HG03045 (cell line): ENCODE results near the gene TUT1.
"Not testable (repeated sequence)": the region's sequence is repeated elsewhere in the genome, so short reads cannot be mapped to it uniquely, and the experiment has no call there.

ENCODE experiments used
- ATAC-seq: cut with Tn5 transposase; IDR thresholded peaks from one replicate; pipeline ENCODE4 v1.9.1; 2021; ENCODE audit warnings: mild to moderate bottlenecking, moderate library complexity; ENCODE audit not compliant: unreplicated experiment

TUT1 gene, protein sequence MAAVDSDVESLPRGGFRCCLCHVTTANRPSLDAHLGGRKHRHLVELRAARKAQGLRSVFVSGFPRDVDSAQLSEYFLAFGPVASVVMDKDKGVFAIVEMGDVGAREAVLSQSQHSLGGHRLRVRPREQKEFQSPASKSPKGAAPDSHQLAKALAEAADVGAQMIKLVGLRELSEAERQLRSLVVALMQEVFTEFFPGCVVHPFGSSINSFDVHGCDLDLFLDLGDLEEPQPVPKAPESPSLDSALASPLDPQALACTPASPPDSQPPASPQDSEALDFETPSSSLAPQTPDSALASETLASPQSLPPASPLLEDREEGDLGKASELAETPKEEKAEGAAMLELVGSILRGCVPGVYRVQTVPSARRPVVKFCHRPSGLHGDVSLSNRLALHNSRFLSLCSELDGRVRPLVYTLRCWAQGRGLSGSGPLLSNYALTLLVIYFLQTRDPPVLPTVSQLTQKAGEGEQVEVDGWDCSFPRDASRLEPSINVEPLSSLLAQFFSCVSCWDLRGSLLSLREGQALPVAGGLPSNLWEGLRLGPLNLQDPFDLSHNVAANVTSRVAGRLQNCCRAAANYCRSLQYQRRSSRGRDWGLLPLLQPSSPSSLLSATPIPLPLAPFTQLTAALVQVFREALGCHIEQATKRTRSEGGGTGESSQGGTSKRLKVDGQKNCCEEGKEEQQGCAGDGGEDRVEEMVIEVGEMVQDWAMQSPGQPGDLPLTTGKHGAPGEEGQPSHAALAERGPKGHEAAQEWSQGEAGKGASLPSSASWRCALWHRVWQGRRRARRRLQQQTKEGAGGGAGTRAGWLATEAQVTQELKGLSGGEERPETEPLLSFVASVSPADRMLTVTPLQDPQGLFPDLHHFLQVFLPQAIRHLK

DNA sequence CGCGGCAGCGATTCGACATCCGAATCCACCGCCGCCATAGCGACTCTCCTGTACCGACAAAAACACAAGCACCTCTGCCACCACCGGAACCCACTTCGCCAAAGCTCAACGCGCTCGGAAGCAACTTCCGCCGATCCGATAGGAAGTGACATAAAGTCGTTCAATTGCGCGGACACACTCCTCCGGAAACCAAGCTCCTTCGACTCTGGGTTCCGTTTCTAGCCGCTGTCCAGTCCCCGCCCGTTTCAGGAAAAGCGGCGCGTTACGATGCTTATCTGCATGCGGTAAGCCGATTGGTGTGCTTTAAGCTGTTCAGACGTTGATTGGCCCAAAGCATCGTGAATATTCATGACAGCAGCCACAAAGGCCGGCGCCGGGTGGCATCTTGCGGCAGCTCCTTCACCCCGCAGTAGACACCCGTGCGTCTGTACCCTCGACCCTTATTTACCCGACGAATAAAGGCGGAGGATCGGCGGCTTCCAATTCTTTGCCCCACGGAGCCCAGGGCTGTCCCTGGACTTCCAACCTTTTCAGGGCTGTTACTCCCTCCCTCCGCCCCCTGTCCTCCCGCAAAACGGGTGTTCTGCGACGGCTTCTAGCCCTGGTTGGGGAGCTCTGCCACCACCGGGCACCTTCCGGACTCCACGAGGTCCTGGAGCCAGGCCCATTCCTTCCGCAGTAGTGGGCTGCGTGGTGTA is at the start of gene TUT1:
Gene TUT1, minus strand, starts transcription at position 76 of the 698 bp plus-strand sequence. Its CDS starts 38 bp downstream, at position 38.
- peak; percentile 88 for ATAC-seq

DNA sequence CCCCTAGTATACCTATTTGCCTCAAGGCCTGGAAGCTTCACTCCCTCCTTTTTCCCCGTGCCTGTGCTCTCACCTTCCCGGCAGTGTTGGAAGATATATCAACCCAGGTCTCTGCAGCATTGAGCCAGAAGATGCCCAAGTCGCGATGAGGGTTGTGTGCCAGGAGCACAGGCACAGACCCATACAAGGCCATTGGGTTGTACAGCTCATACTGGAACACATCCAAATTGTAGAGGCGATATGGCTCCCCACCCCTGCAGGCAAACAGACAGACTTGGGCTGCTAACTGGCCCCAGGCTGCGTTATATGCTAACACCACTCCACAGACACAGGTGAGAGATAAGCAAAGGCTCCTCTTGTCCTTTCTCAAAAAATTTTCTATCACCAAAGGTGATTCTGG is 41.2 kb upstream of the TUT1 start:
- ATAC-seq, result no peak

DNA sequence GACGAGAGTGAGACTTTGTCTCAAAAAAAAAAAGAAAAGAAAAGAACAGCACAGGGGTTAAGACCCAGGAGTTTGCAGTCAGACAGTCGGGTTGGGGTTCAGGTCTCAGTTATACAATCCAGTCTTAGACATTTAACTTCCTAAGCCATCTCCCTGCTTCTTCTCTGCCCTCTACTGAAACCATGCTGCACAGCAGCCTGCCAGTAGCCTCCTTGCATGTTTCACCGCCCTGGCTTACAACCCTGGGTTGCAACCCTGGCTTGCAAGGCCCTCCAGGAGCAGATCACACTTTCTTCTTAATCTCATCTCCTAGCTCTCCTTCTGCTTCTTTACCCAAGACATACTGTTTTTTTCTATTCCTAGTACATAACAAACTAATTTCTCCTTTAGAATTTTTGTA is 36.4 kb upstream of the TUT1 start:
- no peak for ATAC-seq

DNA sequence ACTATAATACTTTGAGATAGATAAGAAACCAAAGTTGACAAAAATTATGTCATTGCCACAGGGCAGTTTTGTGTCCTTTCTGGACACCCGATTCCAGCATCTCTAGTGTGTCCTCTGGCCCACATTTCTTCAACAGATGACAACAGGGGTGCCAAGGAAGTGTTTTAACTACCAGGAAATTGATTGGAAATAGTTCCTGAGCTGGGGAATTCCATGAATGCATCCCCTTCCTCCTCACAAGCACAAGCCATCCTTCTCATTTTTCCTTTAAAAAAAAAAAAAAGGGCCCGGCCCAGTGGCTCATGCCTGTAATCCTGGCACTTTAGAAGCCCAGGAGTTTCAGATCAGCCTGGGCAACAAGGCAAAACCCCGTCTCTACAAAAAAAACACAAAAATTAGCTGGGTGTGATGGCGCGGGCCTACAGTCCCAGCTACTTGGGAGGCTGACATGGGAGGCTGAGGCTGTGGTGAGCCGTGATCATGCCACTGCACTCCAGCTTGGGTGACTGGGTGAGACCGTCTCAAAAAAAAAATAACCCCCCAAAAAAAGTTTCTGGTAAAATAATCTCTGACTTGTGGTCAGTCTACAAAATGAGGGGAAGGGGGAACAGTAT is 31.3 kb upstream of the TUT1 start:
- ATAC-seq, result no peak

DNA sequence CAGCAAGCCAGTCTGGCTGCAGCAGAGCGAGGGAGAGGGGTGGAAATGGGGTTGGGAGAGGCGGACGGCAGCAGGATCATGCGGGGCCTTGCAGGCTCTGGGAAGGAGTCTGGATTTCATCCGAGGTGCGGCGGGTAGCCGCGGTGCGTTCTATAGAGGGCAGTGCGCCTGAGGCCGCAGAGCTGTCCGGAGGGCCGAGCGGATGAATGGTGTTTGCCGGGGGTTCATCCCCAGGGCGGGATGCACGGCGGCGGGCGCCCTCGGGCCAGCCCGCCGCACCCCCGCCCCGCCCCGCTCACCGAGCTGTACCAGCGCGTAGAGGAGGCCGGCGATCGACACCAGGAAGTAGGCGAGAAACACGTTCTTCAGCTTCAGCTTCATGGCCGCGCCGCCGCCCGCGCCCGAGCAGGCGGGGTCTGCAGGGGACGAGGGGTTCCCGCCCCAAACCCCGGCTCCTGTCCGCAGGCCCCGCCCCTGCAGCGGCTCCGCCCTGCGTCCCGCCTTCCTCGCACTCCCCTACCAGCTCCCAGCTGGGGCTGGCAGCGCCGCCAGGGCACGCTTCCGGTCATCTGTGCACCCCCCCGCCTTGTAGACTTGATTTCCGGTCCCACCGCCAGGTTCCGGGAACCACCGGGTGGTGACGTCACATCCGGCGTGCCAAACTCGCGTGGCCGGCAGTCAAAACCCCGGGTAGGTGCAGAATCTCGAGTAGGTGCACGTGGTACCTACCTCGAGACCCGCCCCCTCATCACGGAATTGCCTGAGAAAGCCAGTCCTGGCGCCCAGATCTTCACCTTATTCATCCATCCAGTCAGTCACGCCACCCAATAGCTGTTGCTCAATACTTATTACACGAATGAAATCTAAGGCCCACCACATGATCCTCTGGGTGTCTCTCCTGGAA is 30.5 kb upstream of the TUT1 start, which contains the start of gene B3GAT3:
Gene B3GAT3, minus strand, starts transcription at position 420 of the 904 bp plus-strand sequence. Its CDS starts 39 bp downstream, at position 381.
- peak; percentile 94 for ATAC-seq

DNA sequence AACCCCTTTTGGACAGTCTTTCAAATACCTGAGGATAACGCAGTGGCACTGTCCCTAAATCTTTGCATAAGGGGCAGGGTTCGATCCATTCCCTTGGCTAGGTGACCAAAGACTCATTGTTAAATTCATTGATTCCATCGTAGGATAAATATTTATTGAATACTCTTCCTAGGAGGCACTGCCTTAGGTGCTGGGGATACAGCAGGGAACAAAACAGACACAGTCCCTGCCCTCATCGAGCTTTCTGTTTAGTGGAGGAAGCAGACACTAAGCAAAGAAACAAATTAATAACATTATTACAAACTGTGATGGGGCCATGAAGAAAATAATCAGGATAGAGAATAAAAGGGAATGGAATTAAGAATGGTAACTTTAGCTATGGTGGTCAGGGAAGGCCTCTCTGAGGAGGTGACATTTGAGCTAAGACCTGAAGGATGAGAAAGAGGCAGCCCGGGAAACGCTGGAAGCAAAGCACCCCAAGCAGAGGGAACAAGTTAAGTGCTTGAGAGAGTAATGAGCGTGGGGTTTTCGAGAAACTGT is 29.8 kb upstream of the TUT1 start:
- no peak for ATAC-seq

DNA sequence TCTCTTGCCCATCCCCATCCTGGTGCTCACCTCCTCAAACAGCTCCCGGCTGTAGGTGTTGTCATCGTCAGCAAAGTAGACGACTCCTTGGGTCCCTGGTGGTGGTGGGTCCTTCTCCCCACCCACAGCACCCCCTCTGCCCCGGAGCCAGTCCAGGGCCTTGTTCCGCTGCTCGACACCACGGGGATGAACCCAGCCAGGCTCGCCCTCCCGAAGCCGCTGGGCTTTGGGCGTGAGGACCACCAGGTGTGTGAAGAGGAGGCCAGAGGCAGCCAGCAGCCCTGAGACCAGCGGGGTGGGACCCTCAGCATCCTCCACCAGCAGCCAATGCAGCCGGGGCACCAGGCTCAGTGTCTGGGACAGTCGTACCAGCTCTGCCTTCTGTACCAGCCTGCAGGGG is 25.6 kb upstream of the TUT1 start:
- ATAC-seq, result not testable (repeated sequence)

DNA sequence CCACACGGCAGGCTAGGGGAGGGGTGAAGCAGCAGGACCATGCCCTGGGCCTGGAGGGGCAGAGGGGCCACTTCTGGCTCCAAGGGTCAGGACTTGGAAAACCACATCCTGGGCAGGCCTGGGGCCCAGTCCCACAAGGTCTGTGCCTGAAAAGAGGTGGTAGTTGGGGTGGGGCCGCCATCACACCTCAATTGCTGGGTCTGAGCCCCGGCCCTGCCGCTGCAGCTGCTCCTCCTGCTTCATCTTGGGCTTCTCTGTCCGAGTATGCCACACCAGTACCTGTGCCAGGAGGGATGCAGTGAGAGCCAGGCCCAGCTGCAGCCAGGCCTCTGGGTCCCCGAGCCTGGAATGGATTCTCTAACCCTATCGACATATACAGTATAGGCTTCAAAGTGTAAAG is 24.2 kb upstream of the TUT1 start:
- ATAC-seq, result no peak

DNA sequence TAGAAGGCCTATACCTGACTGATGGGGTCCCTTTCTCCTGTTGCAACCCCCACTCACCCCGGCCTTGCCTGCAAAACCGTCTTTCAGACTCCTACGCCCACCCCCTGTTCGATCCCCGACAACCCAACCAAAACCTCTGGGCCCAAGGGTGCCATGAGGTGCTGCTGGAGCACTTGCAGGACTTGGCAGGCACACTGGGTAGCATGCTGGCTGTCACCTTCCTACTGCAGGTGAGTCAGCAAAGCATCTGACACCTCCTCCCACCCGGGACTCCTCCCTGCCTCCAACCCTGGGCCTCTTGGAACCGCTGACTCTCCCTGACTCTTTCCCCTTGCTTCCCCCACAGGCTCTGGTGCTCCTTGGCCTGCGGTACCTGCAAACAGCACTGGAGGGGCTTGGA is 23.0 kb upstream of the TUT1 start:
- no peak for ATAC-seq

DNA sequence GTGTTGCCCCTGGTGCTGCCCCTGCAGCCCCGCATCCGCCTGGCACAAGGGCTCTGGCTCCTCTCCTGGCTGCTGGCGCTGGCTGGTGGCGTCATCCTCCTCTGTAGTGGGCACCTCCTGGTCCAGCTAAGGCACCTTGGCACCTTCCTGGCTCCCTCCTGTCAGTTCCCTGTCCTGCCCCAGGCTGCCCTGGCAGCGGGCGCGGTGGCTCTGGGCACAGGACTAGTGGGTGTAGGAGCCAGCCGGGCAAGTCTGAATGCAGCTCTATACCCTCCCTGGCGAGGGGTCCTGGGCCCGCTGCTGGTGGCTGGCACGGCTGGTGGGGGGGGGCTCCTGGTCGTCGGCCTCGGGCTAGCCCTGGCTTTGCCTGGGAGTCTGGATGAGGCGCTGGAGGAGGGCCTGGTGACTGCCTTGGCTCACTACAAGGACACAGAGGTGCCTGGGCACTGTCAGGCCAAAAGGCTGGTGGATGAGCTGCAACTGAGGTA is 22.0 kb upstream of the TUT1 start:
- ATAC-seq, result no peak

DNA sequence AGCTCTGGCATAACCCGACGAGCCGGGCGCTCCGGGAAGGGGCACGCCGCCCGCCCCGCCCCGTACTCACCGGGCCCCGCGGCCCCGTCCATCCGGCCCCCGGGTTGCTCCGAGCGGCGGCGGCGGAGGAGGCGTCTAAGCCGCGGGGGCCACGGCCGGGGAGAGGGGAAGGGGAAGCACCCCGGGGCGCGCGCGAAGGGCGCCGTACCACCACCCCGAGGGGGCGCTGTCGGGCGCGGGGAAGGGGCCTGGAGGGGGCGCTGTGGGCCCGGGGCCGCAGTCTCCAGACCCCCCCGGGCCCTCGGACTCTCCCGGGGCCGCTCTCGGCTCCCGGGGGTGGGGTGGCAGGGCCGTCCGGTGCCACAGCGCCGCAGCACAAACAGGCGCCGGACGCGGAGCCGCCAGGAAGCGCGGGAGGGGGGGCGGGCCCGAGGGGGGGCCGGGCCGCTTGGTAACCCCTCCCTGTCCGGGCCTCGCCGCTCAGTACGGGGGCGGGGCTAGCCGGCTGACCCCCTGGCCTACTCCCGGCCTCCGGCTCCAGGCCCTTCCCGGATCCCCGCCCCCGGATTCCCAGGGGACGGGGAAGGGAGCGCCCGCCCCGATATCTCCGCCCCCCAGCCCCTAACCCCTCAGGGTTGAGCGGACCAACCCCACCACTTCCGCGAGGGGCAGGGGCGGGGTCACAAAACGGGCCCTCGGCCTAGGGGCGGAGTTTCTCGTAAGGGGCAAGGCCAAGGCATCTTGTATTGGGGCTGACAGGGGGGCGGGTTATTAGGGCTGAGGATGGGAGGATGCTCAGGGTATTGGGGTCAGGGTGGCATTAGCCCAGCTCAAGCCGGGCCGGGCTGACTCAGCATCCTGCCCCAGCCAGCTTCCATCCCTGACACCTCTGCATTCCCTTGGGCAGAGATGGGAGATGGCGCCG is 21.3 kb upstream of the TUT1 start, which contains the start of the genes EML3 and ROM1:
Gene EML3, minus strand, starts transcription at position 410 of the 925 bp plus-strand sequence. Its CDS starts 318 bp downstream, at position 92.
Gene ROM1, plus strand, starts transcription at position 892 of the 925 bp plus-strand sequence. Its CDS starts 25 bp downstream, at position 917.
- peak; percentile 66 for ATAC-seq

DNA sequence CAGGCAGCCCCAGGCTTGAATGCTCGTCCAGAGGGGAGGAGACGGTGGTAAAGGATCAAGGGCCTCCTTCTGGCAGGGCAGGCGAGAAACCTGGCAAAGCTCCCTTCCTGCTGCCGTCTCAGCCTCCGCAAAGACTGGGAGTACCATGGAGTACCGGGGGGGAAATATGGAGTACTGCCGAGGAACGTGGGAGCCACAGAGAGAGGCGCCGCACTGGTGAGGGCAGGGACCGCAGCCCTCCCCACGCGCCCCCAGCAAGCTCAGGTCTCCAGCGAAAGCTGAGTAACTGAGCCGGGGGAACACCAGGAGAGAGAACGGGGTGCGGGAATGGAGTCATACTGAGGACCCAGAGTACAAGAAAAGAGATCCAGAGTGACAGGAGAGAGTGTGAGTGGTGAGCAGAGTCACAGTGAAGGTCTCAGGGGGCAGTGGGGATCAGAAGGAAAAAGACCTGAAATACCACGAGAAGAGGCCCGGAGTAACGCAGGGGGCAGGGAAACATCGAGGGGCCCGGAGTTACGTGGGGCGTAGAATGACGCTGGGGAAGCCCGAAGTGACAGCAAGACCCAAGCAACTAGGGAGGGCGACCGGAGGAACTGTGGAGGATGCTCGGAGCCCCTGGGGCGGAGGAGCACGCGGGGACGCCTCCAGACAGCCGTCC is 20.5 kb upstream of the TUT1 start:
- ATAC-seq, result peak; percentile 21

DNA sequence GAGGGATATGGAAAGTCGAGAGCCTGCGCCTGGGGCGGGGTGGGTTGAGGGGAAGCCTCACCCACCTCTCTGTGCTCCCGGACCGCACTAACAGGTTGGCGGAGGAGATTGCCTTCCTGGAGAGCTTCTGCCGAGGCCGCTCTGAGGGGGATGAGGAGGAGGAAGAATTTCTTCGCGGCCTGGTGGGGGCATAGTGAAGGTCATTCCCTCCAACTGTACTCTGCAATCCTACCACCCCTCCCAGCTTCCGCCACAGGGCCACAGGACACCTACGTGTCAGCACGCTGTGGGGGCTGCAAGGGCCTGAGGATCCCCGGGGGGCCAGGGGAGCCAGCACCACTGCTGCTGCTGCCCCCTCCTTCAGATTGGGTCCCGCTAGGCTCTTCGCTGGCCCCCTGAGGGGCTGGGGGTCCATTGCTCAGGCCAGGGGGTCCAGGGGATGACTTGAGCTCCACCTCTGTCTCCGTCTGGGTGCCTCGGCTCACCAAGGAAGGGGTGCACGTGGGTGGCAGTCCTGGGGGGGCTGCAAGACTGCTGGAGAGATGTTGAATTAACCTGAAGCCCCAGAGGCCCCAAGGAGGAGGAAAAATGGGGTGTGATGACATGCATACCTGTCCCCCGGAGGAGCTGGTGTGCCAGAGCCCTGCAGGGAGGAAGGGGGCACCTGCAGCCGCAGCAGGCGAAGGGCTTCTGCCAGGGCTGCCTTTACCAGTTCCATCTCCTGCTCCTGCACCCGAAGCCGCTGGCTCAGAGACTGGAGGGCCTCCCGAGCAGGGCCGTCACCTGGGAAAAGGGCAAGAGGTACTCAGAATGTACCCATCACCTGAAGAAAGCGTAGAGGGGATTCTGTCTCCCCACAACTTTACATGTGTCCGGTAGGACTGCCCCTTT is 19.7 kb upstream of the TUT1 start:
- ATAC-seq, result no peak

DNA sequence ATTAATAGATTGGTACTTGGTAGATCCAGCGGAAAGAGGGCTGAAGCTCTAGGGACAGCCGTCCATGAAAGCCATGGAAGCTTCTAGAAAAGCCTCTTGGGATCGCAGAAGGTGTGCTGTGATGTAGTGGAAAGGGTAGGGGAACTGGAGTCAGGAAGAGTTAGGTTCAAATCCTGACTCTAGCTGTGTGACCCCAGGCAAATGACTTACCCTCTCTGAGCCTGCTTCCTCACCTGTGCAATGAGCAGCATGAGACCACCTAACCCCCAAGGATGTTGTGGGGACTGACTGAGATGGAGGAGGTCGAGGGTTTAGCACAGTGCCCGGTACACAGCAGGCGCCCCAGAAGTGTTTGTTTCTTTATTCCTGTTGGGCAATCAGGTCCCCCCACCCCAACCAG is 19.1 kb upstream of the TUT1 start:
- no peak for ATAC-seq

DNA sequence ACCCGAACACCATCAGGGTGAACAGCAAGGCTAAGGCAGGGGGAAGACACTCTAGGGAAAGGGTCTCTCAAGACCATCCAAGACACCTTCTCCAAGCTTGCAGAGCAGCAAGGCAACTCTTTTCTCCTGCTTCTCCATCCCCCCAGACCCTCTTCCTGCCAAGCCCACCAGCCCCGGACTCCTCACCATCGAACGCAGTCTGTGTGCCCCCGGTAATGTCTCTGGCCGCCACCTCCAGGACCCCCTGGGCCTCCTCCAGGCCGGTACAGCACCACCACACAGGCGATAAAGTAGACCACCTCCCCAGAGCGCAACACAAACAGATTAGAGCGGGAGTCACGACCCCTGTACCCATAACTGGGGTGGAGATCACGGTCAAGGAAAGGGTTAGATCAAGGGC is 17.5 kb upstream of the TUT1 start:
- no peak for ATAC-seq

DNA sequence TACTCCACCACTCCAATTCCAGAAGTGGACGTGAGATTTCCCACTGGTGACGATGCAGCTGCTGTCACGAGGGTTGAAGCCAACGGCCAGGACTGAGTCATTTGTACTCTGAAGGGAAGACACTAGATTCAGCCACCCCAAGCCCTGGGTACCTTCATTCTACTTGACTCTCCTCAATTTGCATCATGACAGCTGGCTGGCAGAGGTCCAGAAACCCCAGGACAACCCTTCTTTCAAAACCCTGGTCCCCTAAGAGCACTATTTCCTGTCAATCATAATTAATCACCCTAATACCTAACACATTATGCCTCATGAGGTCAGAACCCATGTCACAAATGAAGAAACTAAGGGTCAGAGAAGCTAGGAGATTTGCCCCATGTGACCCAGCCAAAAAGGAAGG is 16.4 kb upstream of the TUT1 start:
- ATAC-seq, result no peak
